ENCODE data around the gene MYCN. TPM values are rescaled to one million over a fixed set of nuclear protein-coding genes. Genes with fewer than 3 reads are reported as not detected.

MYCN gene
- total and polyA plus RNA-seq, 2 of the 4 experiments (the other 2 are of a cell fraction) = not detected

- H3K4me3 ChIP-seq (ENCODE audit: insufficient read depth, low read depth, low read length) = no peak overlapping the region
- no peak overlapping the region for H3K9ac ChIP-seq (ENCODE audit: low read depth, low read length)
- H3K14ac ChIP-seq (replicated peaks; ENCODE audit: low read depth, low read length) = no peak overlapping the region
- DNase-seq = no peak
- H3K4me1 ChIP-seq (ENCODE audit: control insufficient read depth, insufficient read depth, low read length) = no peaks in the 10 kb centered on the region
- H3K27me3 ChIP-seq (ENCODE audit: control insufficient read depth, insufficient read depth, low read length) = no peaks in the 10 kb centered on the region
- no peak overlapping the region for H3K23ac ChIP-seq (ENCODE audit: low read depth, low read length)
- in situ Hi-C loops (cut with MboI; ENCODE audit: low sequenced_read_pairs) = no loop called here
- H3K56ac ChIP-seq (ENCODE audit: extremely low read depth, insufficient read depth, low read length) = no peak overlapping the region
- H3K27ac ChIP-seq (ENCODE audit: insufficient read depth, low read length) = no peak overlapping the region
- CTCF ChIA-PET = no interaction called here
- no peaks in the 10 kb centered on the region for H3K36me3 ChIP-seq (ENCODE audit: control insufficient read depth, insufficient read depth, low read length)
- no peak overlapping the region for H3K18ac ChIP-seq (ENCODE audit: low read depth, low read length)
- H2BK20ac ChIP-seq (ENCODE audit: low read depth, low read length) = no peak overlapping the region
- H4K91ac ChIP-seq (ENCODE audit: insufficient read depth, low read depth, low read length) = no peak overlapping the region
- no peak overlapping the region for H4K8ac ChIP-seq (ENCODE audit: low read depth in 2 of 2, low read length in 2 of 2)
- H2BK5ac ChIP-seq (ENCODE audit: low read depth, low read length, poor library complexity, severe bottlenecking) = no peak overlapping the region
- TF ChIP-seq RCOR1 (IDR thresholded peaks at IDR 0.05; ENCODE audit: insufficient replicate concordance, low read length) = no peak
- TF ChIP-seq CHD1 (IDR thresholded peaks at IDR 0.05; ENCODE audit: low read depth, low read length) = no peak
- TF ChIP-seq ELK1 (IDR thresholded peaks at IDR 0.05; ENCODE audit: borderline replicate concordance, low read depth, low read length) = no peak
- no peak for TF ChIP-seq FOS (IDR thresholded peaks at IDR 0.05; ENCODE audit: low read depth, low read length)
- TF ChIP-seq POLR2A (IDR thresholded peaks at IDR 0.05; ENCODE audit: low read depth, low read length) = no peak
- TF ChIP-seq USF2 (IDR thresholded peaks at IDR 0.05; ENCODE audit: low read depth, low read length) = no peak
- no peak for TF ChIP-seq RAD21 (IDR thresholded peaks at IDR 0.05; ENCODE audit: low read length)
- TF ChIP-seq BHLHE40 (IDR thresholded peaks at IDR 0.05; ENCODE audit: low read depth, low read length) = no peak
- no peak for TF ChIP-seq MXI1 (IDR thresholded peaks at IDR 0.05; ENCODE audit: borderline replicate concordance, low read depth, low read length)
- TF ChIP-seq MAZ (IDR thresholded peaks at IDR 0.05; ENCODE audit: borderline replicate concordance, low read depth, low read length) = no peak
- no peak for TF ChIP-seq MAFK (IDR thresholded peaks at IDR 0.05; ENCODE audit: low read depth, low read length)
- no peak for TF ChIP-seq CEBPB (IDR thresholded peaks at IDR 0.05; ENCODE audit: low read depth, low read length)
- no peak for ATAC-seq (ENCODE audit: low read depth)
- H3K4ac ChIP-seq (ENCODE audit: low read depth, low read length) = no peak overlapping the region
- dilution Hi-C loops (cut with HindIII; ENCODE audit: low sequenced_read_pairs, unreplicated experiment) = no loop called here
- no peaks in the 10 kb centered on the region for H3K79me1 ChIP-seq (ENCODE audit: low read depth in 1 of 2, low read length in 2 of 2)
- no peak overlapping the region for H2AK9ac ChIP-seq (replicated peaks; ENCODE audit: low read depth, low read length, poor library complexity)
- H3K9me3 ChIP-seq (ENCODE audit: control insufficient read depth, insufficient read depth, low read length) = peaks cover 20% of the 10 kb centered on the region
- no peak overlapping the region for H2AK5ac ChIP-seq (ENCODE audit: low read depth, low read length)
- no peaks in the 10 kb centered on the region for H3K9me1 ChIP-seq (ENCODE audit: insufficient read depth, low read length)
- no CpG with 5 or more reads among the region's 7 CpGs for WGBS, 2 experiments (ENCODE audit: extremely low coverage in 2 of 2, insufficient read length in 1 of 2)
- no peak overlapping the region for H2BK15ac ChIP-seq (ENCODE audit: low read depth, low read length)
- no peaks in the 10 kb centered on the region for H4K20me1 ChIP-seq (ENCODE audit: insufficient read depth, low read length)
- no TSS peak for BruUV-seq (replicated peaks)
- POLR2A ChIA-PET (ENCODE audit: unreplicated experiment) = no interaction called here
- H2AFZ ChIP-seq (replicated peaks; ENCODE audit: low read length, poor library complexity) = no peak overlapping the region
- intact Hi-C loops (cut with micrococcal nuclease) = no loop called here
- no peak overlapping the region for H3K4me2 ChIP-seq (ENCODE audit: low read depth, low read length)
- H4K5ac ChIP-seq (ENCODE audit: low read depth, low read length) = no peak overlapping the region
- H2BK120ac ChIP-seq (ENCODE audit: low read depth, low read length) = no peak overlapping the region
Measured at GRCh38 chr2:15971351-15971750, 31.0 kb downstream of the MYCN start.
